Immature natural killer cell (primary cell): Measurements from ENCODE around the gene SYT11. TPM values are rescaled to one million over a fixed set of nuclear protein-coding genes. Genes with fewer than 3 reads are reported as not detected.
A peak's percentile ranks its signal among the peaks of the same experiment; 100 is the strongest.

Experiments
- DNase-seq, 3 donors: peaks; one replicate each; pipeline ENCODE4 v3.0.0; 2022; ENCODE audit warnings: mixed read lengths in 1 of 3
- H3K27ac Mint-ChIP-seq, 6 donors: one replicate each; pipeline ENCODE4 v1.8.0; 2020; ENCODE audit warnings: mixed read lengths in 6 of 6, mild to moderate bottlenecking in 5 of 6, inconsistent platforms in 4 of 6, moderate library complexity in 3 of 6
- H3K27me3 Mint-ChIP-seq, 3 donors: one replicate each; pipeline ENCODE4 v1.8.0; 2020 to 2021; ENCODE audit warnings: low read depth in 3 of 3, mild to moderate bottlenecking in 3 of 3, mixed read lengths in 3 of 3, moderate library complexity in 3 of 3, inconsistent platforms in 1 of 3
- H3K36me3 Mint-ChIP-seq, 3 donors: one replicate each; pipeline ENCODE4 v1.8.0; 2020; ENCODE audit warnings: mixed read lengths in 3 of 3, inconsistent platforms in 2 of 3, mild to moderate bottlenecking in 2 of 3
- H3K4me1 Mint-ChIP-seq, 2 donors: one replicate each; pipeline ENCODE4 v1.8.0; 2020; ENCODE audit warnings: inconsistent platforms in 2 of 2, mild to moderate bottlenecking in 2 of 2, mixed read lengths in 2 of 2, moderate library complexity in 1 of 2
- H3K4me3 Mint-ChIP-seq, 5 donors: one replicate each; pipeline ENCODE4 v1.8.0; 2020; ENCODE audit warnings: mild to moderate bottlenecking in 5 of 5, mixed read lengths in 5 of 5, inconsistent platforms in 3 of 5, moderate library complexity in 3 of 5
- H3K9me3 Mint-ChIP-seq, 6 donors: one replicate each; pipeline ENCODE4 v1.8.0; 2020; ENCODE audit warnings: mild to moderate bottlenecking in 6 of 6, mixed read lengths in 6 of 6, inconsistent platforms in 4 of 6, moderate library complexity in 3 of 6
- polyA plus RNA-seq, 3 donors: library from polyadenylated mRNA; unstranded; fragments of 300-500 nt; fragmentation: Illumina TruSeq; gene quantifications; one replicate each; pipeline ENCODE4 v1.2.3, GENCODE V29; 2021

Gene SYT11
- polyA plus RNA-seq, 3 donors from 2014 or later: 28.7 to 40.4 (median 29.8) TPM

- no peak for DNase-seq
- H3K27me3 Mint-ChIP-seq: no peaks in the 10 kb centered on the region
- peak overlapping the region in 1 of 5 donors; percentile 4 for H3K4me3 Mint-ChIP-seq
- no peaks in the 10 kb centered on the region for H3K9me3 Mint-ChIP-seq
- peaks cover 4 to 31% (median 9%) of the 10 kb centered on the region in 3 donors for H3K36me3 Mint-ChIP-seq
- peaks cover 58 to 68% of the 10 kb centered on the region in 2 donors for H3K4me1 Mint-ChIP-seq
- peak overlapping the region; percentile 17 to 80 (median 52) for H3K27ac Mint-ChIP-seq
These were observed 11.4 kb upstream of the SYT11 start for GRCh38 chr1:155847823-155848529.

- H3K27me3 Mint-ChIP-seq: no peaks in the 10 kb centered on the region
- H3K36me3 Mint-ChIP-seq: peaks cover 7 to 33% (median 20%) of the 10 kb centered on the region in 3 donors
- no peaks in the 10 kb centered on the region for H3K9me3 Mint-ChIP-seq
- peak overlapping the region in 3 of 5 donors; percentile 5 to 27 (median 9) for H3K4me3 Mint-ChIP-seq
- no peak for DNase-seq
- H3K4me1 Mint-ChIP-seq: peaks cover 43 to 58% of the 10 kb centered on the region in 2 donors
- peak overlapping the region in 3 of 6 donors; percentile 5 to 80 (median 8) for H3K27ac Mint-ChIP-seq
These were observed 9.0 kb upstream of the SYT11 start for GRCh38 chr1:155850345-155850744.

- no peak for DNase-seq
- H3K27ac Mint-ChIP-seq: peak overlapping the region; percentile 90 to 100 (median 98)
- no peaks in the 10 kb centered on the region for H3K9me3 Mint-ChIP-seq
- peaks cover 4 to 15% (median 10%) of the 10 kb centered on the region in 3 donors for H3K27me3 Mint-ChIP-seq
- H3K4me1 Mint-ChIP-seq: peaks cover 71 to 83% of the 10 kb centered on the region in 2 donors
- peaks cover 4 to 12% (median 11%) of the 10 kb centered on the region in 3 donors for H3K36me3 Mint-ChIP-seq
- H3K4me3 Mint-ChIP-seq: peak overlapping the region; percentile 95 to 100 (median 99)
These were observed 3.0 kb upstream of the SYT11 start for GRCh38 chr1:155856257-155856974.

GRCh38 chr1:155856975-155857930, 2.1 kb upstream of the SYT11 start, which contains the start of gene GON4L:
Gene GON4L, minus strand, starts transcription at chr1:155857214. Its CDS starts 3,434 bp downstream, at chr1:155853780.
- peak within 1 kb of the TSS; percentile 90 to 100 (median 98) for H3K27ac Mint-ChIP-seq
- DNase-seq: peak; percentile 85 to 88 (median 87)
- H3K9me3 Mint-ChIP-seq: no peaks in the 10 kb centered on the region
- peaks cover 4 to 12% (median 7%) of the 10 kb centered on the region in 3 donors for H3K36me3 Mint-ChIP-seq
- H3K4me3 Mint-ChIP-seq: peak within 1 kb of the TSS; percentile 95 to 100 (median 99)
- peaks cover 65 to 76% of the 10 kb centered on the region in 2 donors for H3K4me1 Mint-ChIP-seq
- H3K27me3 Mint-ChIP-seq: peaks cover 4 to 15% (median 10%) of the 10 kb centered on the region in 3 donors

GRCh38 chr1:155858800-155859233, 550 bp upstream of the SYT11 start:
- Mint-ChIP-seq H3K4me1 (peaks cover 59 to 69% of the 10 kb centered on the region in 2 donors), H3K4me3 (peak overlapping the region; percentile 89 to 100 (median 96)), H3K36me3 (peaks cover 0 to 5% (median 3%) of the 10 kb centered on the region in 3 donors), H3K9me3 (no peaks in the 10 kb centered on the region), H3K27me3 (peaks cover 6 to 15% (median 10%) of the 10 kb centered on the region in 3 donors), H3K27ac (peak overlapping the region; percentile 87 to 98 (median 96))
- no peak for DNase-seq

GRCh38 chr1:155859881-155860871, 809 bp downstream of the SYT11 start:
- no peaks in the 10 kb centered on the region for H3K9me3 Mint-ChIP-seq
- H3K4me1 Mint-ChIP-seq: peaks cover 56 to 66% of the 10 kb centered on the region in 2 donors
- H3K4me3 Mint-ChIP-seq: peak overlapping the region; percentile 89 to 100 (median 96)
- DNase-seq: peak; percentile 68 to 80 (median 73)
- H3K36me3 Mint-ChIP-seq: peaks cover 0 to 2% (median 0%) of the 10 kb centered on the region in 3 donors
- H3K27ac Mint-ChIP-seq: peak overlapping the region; percentile 87 to 98 (median 96)
- H3K27me3 Mint-ChIP-seq: peaks cover 6 to 15% (median 10%) of the 10 kb centered on the region in 3 donors

GRCh38 chr1:155860970-155861510, 1.7 kb downstream of the SYT11 start:
- Mint-ChIP-seq H3K27ac (peak overlapping the region; percentile 87 to 98 (median 96)), H3K27me3 (peaks cover 6 to 15% (median 10%) of the 10 kb centered on the region in 3 donors), H3K36me3 (no peaks in the 10 kb centered on the region), H3K9me3 (no peaks in the 10 kb centered on the region), H3K4me1 (peaks cover 50 to 60% of the 10 kb centered on the region in 2 donors), H3K4me3 (peak overlapping the region; percentile 89 to 100 (median 96))
- no peak for DNase-seq

GRCh38 chr1:155861896-155862295, 2.5 kb downstream of the SYT11 start:
- no peaks in the 10 kb centered on the region for H3K9me3 Mint-ChIP-seq
- H3K27me3 Mint-ChIP-seq: peaks cover 5 to 15% (median 10%) of the 10 kb centered on the region in 3 donors
- peak overlapping the region in 5 of 6 donors; percentile 21 to 95 (median 41) for H3K27ac Mint-ChIP-seq
- H3K4me3 Mint-ChIP-seq: no peak overlapping the region
- no peak for DNase-seq
- peaks cover 42 to 51% of the 10 kb centered on the region in 2 donors for H3K4me1 Mint-ChIP-seq
- H3K36me3 Mint-ChIP-seq: no peaks in the 10 kb centered on the region

- DNase-seq: no peak
- Mint-ChIP-seq H3K36me3 (peaks cover 4 to 10% (median 5%) of the 10 kb centered on the region in 3 donors), H3K4me3 (no peak overlapping the region), H3K27ac (no peak overlapping the region), H3K27me3 (peaks cover 2 to 11% (median 10%) of the 10 kb centered on the region in 3 donors), H3K4me1 (peaks cover 18 to 28% of the 10 kb centered on the region in 2 donors), H3K9me3 (no peaks in the 10 kb centered on the region)
These were observed 5.0 kb downstream of the SYT11 start for GRCh38 chr1:155864393-155864792.

GRCh38 chr1:155867766-155868165, 8.4 kb downstream of the SYT11 start:
- peaks cover 0 to 2% (median 0%) of the 10 kb centered on the region in 3 donors for H3K27me3 Mint-ChIP-seq
- no peak overlapping the region for H3K4me3 Mint-ChIP-seq
- H3K36me3 Mint-ChIP-seq: peaks cover 8 to 20% (median 19%) of the 10 kb centered on the region in 3 donors
- no peak for DNase-seq
- peaks cover 2 to 7% of the 10 kb centered on the region in 2 donors for H3K4me1 Mint-ChIP-seq
- H3K9me3 Mint-ChIP-seq: no peaks in the 10 kb centered on the region
- H3K27ac Mint-ChIP-seq: no peak overlapping the region

- Mint-ChIP-seq H3K27ac (no peak overlapping the region), H3K27me3 (peaks cover 0 to 4% (median 0%) of the 10 kb centered on the region in 3 donors), H3K36me3 (peaks cover 9 to 20% (median 19%) of the 10 kb centered on the region in 3 donors)
These were observed 12.0 kb downstream of the SYT11 start for GRCh38 chr1:155871390-155871789.

More at GRCh38 chr1:155871390-155871789, 12.0 kb downstream of the SYT11 start:
- Mint-ChIP-seq H3K4me1 (peaks cover 3 to 6% of the 10 kb centered on the region in 2 donors), H3K9me3 (no peaks in the 10 kb centered on the region), H3K4me3 (no peak overlapping the region)
- DNase-seq: no peak
